IPS-NIHi11 (cell line): Measurements from ENCODE around the gene KRT84.
"Not testable (repeated sequence)": the region's sequence is repeated elsewhere in the genome, so short reads cannot be mapped to it uniquely, and the experiment has no call there.

ENCODE experiments used
- DNase-seq: peaks from one replicate; pipeline ENCODE4 v3.0.0; 2012; ENCODE audit warnings: mixed read lengths, low spot score

Gene KRT84

DNA sequence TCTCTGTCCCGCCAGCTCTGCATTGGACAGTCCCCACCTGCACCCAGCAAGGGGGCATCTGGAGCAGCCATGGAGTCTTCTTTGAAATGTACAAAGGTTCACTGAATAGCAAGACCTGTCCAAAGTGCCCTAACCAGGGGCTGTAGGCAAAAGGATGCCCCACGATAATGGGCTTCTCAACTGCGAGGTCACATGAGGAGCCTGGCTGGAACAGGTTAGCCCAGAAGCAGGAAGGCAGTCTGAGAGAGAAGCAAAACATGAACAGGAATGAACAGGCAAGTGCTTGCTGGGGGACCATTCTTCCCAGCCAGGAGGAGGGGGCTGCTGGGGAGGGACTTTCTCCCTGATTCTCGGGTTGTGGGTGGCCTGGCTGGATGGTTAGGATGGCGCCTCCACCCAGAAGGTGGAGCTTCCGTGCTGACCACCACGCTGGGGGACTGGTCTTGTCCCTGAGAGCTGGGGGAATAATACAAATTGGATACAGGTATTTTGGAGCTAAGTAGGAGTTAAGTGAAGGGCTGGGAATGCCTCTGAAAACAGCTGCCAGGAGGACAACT, 25.3 kb downstream of the KRT84 start:
- DNase-seq, result no peak

DNA sequence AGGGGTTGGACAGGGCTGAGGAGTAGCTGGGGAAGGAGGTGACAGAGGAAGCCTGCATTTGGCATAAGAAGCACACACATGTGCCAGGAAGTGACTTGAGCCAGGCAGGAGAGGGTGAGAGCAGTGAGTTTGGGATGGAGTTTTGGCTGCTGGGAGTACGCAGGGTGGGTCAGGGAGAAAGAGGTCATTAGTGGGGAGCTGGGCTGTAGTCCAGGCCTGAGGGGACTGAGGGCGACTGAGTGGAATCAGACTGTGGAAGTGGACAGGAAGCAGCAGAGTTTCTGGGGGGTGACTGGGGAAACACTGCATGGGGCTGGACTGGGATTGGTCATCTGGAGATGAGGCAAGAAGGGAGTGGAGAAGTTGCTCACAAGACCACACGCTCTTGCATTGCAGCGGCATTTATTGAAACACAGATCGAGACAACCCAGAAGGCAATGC, 25.8 kb downstream of the KRT84 start:
- no peak for DNase-seq

GRCh38 chr12:52358575-52359350, 26.7 kb downstream of the KRT84 start:
- DNase-seq, result no peak

- DNase-seq, result no peak
These were observed 28.5 kb downstream of the KRT84 start for GRCh38 chr12:52356762-52357580.

GRCh38 chr12:52356031-52356761, 29.3 kb downstream of the KRT84 start:
- DNase-seq, result no peak

- DNase-seq, result no peak
These were observed 30.3 kb downstream of the KRT84 start for GRCh38 chr12:52355176-52355575.

DNA sequence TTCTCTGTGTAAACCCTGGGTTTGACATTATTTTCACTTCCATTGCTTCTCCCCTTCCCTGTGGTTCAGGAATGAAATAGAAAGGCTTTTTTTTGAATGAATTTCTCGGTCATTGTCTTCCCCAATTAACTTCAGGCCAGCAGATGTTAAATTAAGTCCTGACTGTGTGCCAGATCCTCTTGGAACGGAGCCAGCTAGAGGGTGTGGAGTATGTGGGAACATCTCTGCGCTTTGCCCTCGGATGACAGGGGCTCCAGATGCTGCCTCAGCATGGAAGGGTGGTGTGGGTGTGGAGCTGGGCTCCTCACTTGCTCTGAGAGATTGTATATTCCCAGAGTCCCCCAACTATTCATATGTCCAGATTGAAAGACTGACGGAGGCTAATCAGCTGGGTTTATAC, 31.3 kb downstream of the KRT84 start:
- DNase-seq, result no peak

DNA sequence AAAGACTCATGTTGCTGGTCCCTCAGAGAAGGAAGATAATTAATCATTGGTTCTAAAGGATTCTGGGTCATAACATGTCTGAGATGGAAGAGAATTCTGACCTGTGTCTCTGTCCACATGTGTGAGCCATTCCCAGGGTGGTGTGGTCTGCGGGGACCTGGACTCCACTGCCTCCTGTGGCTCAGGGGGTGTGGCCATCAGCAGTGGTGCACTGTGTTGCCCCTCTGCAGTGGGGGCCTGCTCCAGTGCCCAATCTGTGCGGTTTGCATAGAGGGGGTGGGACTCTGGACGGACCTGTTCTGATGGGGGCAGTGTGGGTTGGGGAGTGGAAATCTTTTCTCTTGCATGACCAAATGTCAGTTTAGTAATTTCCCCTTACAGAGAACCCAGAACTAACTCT, 31.7 kb downstream of the KRT84 start:
- no peak for DNase-seq

- DNase-seq, result no peak
These were observed 32.5 kb downstream of the KRT84 start for GRCh38 chr12:52352951-52353350.

DNA sequence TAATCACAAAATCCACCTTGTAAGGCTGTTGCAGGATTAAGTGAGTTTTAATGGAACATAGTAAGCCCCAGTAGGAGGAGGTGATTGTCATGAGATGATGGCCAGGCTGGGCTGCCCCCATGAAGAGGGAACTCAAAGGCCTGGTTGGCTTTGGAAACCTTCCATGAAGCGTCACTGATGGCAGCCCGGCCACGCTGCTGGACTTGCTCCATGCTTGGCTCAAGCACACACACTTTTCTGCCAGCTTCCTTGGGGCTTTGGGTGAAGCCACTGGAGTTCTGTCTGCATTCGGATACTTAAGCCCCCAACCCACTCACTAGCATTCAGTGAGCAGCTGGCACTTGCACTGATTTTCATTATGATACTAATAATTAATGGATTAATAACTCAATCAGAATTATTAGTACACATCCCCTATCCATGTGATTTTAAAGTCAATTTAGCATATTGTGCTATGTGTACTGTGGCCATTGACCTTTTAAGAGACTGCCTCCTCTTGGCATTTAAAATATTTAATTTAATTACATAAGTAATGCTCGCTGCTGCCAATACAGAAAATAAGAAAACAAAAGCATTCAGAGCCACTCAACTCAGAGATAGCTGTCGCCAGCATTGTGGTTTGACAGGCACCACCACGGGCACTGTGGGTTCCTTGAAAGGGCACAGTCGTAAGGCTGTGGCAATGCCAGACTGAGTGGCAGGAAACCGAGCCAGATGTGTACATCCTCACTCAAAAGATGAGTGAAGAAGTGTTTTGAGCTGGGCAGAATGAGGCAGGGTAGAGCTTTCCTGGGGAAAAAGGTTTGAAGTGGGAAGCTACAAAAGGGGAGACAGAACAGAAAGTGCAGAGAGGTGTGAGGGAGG, 34.0 kb downstream of the KRT84 start:
- DNase-seq, result no peak

DNA sequence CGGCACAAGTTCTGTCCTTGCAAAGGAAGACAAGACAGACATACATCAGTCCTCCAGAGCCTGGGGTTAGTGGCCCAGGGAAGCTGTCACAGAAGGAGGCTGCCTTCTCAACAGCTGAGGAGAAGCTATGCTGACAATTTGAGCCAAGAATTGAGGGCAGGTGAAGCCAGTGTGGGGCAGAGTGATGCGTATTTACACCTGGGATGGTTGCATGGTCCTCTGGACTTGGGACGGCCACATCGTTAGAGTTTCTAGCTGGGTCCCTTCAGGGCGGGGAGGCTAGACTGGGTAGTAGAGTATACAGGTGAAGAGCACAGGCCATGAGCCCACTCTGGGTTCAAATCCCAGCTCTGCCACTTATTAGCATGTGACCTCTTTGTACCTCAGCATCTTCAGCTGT, 34.7 kb downstream of the KRT84 start:
- no peak for DNase-seq

GRCh38 chr12:52350021-52350620, 35.3 kb downstream of the KRT84 start:
- no peak for DNase-seq

GRCh38 chr12:52349196-52349595, 36.3 kb downstream of the KRT84 start:
- no peak for DNase-seq

GRCh38 chr12:52347551-52348510, 37.6 kb downstream of the KRT84 start:
- DNase-seq, result no peak

DNA sequence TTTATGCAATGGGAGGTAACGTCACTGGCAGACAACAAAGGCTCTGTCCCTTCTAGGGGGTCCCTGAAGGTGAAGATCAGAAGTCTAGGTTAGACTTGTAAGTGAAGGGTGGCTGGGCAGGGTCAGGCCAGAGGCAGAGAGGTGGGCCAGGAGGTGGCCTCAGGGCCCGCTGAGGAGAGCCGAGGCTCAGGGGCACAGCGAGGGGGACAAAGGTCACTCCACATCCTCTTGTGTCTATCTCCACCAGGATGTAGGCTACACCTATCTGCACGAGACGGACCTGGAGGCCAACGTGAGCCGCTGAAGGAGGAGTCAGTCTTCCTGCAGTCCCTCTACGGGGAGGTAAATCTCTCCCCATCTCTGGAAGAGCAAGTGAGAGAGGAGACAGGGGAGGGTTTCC, 38.4 kb downstream of the KRT84 start:
- no peak for DNase-seq

- no peak for DNase-seq
These were observed 38.9 kb downstream of the KRT84 start for GRCh38 chr12:52346593-52346992.

- DNase-seq, result not testable (repeated sequence)
These were observed 40.4 kb downstream of the KRT84 start for GRCh38 chr12:52345041-52345440.

GRCh38 chr12:52344111-52344510, 41.3 kb downstream of the KRT84 start:
- no peak for DNase-seq

DNA sequence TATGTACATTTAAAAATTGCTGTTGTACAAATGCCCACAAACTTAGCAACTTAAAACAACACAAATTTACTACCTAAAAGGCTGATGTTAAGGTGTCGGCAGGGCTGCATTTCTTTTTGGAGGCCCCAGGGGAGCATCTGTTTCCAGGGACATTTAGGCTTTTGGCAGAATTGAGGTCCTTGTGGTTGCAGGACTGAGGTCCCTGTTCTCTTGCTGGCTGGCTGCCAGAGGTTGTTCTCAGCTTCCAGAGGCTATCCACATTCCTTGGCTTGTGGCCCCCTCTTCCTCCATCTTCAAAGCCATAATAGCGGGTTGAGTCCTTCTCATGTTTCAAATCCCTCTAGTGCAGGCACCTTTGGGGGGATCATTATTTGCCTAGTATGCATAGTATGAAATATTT, 41.9 kb downstream of the KRT84 start:
- DNase-seq, result no peak
